Activated gamma-delta T cell treated with Interleukin-2 at 50 U/mL for 16 hours (primary cell): Measurements from ENCODE around the gene MTCL3.

ENCODE experiments used
- DNase-seq: peaks from one replicate; pipeline ENCODE4 v3.0.0-alpha.2; 2020

The MTCL3 gene

DNA sequence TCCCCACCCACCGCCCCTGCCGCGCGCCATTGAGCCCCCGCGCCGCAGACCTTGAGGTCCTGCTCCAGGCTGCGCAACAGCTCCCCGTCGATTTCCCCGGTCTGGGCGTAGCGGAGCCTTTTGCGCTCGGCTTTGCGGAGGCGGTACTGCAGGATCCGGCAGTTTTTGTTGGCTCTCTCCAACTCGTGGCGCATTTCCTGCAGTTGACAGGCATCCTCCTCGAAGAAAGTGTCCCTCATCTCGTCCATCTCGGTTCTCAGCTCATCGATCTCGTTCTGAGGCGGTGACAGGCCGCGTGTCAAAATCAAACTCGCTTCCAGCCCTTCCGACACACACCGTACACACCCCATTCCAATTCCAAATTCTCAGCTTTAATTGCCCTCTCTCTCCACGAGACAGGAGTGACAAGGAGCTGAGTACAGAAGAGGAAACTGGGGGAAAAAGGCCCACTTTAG lies 4.3 kb downstream of the MTCL3 start:
- DNase-seq = peak; percentile 10

DNA sequence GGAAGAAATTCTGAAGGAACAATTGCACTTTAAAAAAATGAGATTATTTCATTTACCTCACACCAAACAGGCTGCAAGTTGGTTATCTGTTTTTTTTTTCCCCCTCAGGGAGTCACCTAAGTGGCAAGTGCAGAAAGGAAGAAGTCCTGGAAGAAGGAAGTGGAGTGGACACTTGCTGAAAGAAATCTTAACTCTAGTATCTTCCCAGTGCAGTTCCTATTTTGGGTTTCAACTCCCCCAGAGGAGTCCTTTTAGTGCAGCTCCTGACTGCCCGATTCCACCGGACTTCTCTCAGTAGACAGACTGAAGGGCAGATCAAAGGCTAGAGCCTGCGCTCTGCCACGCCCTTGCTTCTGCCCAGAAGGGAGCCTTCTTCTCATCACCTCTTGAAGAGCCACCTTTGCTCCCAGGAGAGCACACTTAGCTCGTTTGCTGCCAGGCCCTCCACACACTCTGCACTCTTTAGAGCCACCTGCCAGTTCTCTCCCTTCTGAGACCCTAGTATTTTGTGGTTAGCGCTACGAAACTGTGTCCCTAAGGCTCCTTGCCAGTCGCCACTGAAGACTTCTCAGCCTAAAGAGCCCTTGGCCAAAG lies 4.9 kb downstream of the MTCL3 start:
- DNase-seq = no peak

DNA sequence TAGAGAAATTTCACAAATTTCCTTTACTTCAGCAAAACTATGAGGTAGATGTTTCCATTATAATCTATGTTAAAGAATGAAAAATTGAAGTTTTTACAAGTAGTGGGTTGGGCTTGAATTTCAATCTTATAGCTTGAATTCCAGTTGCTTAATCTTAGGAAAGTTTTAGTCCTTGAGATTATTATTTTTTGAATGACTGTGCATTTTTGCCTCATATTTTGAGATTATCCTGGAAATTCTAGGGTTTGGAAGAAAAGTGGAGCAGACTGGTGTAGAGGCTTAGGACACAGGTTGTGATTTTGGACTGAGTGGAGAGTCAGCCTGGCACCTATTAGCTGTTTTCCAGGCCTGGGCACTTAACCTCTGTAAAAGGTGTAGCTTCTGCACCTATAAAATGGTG lies 5.7 kb downstream of the MTCL3 start:
- no peak for DNase-seq

DNA sequence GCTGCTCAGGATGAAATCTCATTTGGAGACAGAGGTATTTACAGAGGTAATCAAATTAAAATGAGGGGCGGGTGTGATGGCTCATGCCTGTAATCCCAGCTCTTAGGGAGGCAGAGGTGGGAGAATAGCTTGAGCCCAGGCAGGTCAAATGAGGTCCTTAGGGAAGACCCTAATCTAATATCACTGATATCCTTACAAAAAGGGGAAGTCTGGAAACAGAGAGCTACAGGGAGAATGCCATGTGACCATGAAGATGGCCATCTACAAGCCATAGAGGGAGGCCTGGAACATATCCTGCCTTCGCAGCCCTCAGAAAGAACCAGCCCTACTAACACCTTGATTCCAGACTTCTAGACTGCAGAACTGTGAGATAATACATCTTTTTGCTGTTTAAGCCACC lies 8.3 kb downstream of the MTCL3 start:
- DNase-seq = no peak

DNA sequence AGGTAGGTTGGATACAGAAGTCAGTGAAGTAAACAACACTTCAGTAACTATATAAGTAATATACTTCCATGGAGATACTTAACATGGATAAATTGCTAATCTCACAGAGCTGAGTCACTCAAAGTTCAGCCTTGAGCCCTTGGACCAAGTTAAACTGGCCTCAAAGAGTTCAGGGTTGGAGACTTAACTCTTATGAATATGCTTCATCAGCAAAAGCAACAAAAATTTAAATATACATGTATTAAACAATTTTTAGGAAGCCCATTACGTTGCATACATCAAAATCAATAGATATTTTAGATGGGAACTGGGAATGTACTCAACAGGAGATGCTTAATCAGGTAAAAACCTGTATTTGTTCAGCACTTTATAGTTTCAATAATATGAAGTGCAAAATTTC lies 12.2 kb downstream of the MTCL3 start:
- no peak for DNase-seq

DNA sequence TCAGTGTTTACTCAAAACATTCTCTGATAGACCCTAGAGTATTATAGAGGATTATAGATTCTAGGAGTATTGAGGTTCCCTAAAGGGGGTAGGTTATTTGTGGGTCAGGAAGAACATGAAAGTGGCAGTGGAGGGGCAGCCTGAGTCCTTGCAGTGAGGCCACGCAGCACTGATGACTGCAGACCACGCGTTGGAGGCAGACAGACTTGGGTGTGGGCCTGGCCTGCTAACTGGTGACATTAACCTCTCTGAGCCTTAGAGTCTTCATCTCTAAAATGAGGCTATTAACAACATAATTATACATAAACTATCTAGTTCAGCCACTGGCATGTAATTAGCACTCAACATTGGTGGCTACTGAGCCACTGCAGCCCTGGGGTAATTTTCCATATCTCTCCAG lies 16.1 kb downstream of the MTCL3 start:
- no peak for DNase-seq

DNA sequence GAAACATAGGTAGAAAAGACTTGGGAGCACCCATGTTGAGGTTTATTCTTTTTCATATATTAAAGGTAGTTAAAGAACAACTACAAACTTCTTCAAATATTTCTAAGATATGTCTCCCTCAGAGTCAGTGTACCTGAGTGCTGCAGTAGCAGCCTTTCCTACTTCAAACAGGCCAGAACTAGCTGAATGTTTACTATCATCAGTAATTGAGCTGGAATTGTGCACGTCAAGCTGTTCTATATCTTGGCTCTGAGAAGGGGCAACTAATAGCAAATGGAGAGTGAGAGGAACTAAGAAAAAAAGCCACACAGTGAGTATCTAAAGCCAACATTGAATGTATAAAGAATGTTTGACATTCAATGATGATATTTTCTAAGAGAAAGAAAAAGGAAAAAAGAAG lies 21.7 kb downstream of the MTCL3 start:
- no peak for DNase-seq

DNA sequence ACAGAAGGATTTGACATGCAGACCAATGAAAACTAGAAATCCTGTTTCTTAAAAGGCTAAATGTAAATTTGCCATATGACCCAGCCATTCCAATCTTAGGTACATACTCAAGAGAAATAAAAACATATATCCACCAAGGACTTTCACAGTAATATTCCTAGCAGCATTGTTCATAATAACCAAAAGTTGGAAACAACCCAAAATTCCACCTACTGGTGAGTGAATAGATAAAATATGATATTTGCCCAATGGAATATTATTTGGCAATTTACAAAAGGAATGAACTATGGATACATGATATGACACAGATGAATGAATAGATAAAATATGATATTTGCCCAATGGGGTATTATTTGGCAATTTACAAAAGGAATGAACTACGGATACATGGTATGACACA lies 22.7 kb downstream of the MTCL3 start:
- no peak for DNase-seq

DNA sequence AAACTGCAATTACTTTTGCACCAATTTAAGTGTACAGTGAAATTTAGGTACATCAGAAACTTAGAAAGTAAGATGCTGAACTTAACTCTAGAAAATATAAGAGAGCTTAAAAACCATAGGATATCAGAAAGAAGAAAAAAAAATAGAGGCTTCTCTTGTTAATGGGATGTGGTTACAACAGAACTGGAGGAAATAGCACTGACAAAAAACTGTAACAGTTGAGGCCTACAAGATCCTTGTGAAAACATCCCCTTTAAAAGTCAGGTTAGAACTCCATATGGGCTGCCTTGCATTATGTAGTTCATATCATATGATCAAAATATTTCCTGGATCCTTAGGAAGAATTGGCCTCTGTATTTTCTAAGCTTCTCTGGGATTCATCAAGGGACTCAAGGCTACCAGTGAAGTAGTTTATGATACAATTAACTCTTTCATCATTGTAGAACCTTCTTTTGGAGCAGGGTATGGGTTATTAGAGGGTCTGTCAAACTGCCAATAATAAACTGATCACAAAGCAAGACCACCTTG lies 24.8 kb downstream of the MTCL3 start:
- DNase-seq = no peak

DNA sequence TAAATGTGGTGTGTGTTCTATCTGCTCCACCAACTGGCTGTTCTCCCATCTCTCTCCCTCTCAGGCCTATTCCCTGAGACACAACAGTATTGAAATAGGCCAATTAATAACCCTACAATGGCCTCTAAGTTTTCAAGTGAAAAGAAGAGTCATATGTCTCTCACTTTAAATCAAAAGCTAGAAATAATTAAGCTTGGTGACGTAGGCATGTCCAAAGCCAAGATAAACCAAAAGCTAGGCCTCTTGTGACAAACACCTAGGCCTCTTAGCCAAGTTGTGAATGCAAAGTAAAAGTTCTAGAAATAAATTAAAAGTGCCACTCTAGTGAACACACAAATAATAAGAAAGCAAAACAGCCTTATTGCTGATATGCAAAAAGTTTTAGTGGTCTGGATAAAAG lies 29.9 kb downstream of the MTCL3 start:
- DNase-seq = no peak

DNA sequence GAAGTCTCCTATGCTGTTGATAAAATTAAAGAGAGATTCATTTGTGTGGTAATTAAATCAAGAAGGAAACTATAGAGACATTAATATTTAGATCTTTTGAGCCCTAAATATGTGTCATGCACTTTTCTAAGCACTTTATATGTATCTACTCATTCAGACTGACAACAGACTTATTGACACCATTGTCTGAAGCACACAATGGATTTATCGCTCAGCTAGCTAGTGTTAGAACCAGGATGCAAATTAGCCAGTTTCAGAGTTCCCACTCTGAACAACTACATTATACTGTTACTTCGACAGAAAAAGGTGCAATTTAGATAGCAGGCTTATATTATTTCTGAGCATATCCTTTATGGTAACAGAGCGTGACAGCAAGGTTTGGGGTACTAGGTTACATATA lies 32.2 kb downstream of the MTCL3 start:
- no peak for DNase-seq

DNA sequence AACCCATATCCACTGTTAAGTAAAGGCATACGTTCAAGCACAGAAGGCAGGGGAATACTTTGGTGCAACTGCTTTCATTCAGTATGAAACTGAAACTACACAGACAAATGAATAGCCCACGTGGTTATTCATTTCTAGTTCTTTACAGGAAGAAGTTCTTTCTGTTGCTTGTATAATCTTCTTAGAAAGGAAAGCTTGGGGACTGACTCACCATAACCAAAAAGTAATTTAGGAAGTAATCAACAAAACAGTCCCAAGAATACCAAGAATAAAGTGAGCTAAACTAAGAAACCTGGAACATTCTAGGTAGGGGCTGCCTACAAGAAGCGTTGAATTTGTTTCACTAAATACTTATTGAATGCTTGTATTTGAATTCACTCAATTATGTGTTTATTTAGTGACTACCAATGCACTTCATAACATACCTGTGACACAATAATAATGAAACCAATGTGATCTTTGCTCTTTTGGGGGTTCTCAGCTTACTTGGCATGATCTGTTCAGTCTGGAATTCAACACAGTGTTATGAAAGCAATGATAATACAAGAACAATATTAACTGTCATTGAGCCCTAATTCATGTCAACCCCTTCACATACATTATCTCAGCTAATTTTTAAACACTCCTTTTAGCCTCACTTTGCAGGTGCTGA lies 34.8 kb downstream of the MTCL3 start:
- no peak for DNase-seq

DNA sequence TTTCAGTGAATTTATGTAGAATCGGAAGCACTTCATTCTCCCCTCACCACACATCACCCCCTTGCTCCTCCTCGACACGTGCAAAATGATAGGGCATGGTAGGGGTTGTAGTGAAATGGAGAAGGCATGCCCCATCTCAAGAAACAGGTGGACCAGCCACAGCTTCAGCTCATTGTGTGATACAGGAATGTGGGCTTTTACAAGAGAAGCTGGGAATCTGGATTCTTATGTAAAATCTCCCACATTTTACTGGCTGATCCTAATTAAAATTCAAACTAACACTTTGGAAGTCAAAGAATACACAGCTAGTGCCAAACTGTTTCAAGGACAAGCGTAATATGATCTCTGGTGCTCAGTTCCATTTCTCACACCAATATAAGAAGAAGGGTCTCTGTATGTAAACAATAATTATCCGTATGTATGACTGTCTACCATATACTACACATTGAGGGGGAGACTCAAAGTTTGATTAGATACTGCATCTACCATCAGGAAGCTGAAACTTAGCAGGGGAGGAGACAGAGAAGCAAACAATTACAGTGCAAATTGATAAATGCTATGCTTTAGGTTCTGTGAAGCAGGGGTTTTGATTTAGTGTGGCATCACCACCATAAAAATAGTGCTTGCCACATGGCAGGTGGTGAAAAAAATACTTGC lies 35.6 kb downstream of the MTCL3 start:
- no peak for DNase-seq

DNA sequence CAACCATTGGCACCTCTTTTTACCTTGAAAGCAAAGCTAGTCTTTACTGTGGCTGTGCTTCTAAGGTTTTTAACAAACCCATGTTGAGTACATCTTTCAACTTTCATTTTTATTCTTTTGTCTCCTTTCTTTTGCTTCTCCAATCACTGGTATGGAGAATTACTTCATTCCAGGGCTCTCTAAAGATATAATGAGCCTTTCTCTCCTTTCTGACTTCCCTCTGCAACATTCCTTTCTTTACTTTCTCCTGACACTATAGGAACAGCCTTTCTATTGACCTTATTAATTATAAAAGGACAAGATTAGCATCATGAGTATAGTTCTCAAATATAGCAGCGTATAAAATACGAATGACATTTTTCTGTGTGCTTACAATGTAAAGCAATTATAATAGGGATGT lies 36.8 kb downstream of the MTCL3 start:
- DNase-seq = no peak

DNA sequence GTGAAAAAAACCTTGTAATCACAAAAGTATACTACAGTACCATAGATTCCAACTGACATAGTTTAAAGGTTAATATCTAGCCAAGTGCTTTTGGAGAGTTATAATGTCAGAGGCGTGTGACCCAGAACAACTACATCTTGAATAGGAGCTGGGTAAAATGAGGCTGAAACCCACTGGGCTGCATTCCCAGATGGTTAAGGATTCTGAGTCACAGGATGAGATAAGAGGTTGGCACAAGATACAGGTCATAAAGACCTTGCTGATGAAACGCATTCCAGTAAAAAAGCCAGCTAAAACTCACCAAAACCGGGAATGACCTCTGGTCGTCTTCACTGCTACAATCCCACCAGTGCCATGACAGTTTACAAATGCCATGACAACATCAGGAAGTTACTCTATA lies 37.5 kb downstream of the MTCL3 start:
- no peak for DNase-seq

DNA sequence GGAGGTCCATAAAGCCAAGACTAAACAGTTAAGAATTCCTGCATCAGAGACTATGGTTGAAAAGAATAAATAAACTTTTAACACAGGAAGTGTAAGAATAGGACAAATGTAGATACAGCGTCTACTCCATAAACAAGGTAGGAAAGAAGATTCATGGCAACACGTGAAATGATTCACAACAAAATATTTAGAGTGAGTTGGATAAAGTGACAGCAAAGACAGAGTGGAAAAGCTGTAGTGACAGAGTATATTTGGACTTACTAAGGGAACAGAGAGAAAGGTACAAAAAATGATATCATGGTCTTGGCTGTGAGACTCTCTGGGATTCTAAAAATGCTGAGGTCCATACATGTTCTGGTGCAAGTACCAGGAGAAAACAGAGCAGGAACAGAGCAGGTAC lies 38.0 kb downstream of the MTCL3 start:
- DNase-seq = no peak

DNA sequence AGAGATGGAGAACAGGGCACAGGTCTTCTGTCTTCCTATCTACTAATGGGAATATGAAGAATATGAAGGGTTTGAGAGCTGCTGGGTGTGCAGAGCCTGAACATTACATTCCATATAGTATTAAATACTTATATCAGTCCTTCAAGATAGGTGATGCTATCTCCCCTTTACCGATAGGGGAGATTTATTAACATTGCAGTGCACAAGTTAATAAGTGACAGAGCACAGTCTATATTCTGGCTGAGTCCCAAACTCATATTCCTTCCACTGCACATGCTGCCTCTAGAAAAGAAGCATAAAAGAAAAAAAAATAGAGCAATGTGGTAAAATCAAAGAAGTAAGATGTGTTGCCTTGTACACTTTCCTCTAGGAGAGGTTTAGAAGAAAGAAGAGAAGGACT lies 41.5 kb downstream of the MTCL3 start:
- no peak for DNase-seq

DNA sequence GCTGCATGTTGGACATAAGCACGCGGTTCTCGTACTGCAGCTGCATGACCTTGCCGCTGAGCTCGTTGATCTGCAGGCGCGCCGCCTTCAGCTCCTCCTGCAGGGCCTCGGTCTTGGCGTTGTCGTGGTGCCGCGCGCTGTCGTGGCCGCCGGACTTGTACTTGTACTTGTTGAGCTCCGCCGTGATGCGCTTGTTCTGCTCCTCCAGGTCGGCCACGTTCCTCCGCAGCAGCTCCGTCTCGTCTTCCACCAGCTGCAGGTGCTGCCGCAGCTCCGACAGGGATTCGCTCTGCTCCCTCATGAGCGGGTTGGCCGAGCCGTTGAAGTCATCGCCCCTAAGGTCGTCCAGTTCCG lies 43.3 kb downstream of the MTCL3 start:
- DNase-seq = no peak

DNA sequence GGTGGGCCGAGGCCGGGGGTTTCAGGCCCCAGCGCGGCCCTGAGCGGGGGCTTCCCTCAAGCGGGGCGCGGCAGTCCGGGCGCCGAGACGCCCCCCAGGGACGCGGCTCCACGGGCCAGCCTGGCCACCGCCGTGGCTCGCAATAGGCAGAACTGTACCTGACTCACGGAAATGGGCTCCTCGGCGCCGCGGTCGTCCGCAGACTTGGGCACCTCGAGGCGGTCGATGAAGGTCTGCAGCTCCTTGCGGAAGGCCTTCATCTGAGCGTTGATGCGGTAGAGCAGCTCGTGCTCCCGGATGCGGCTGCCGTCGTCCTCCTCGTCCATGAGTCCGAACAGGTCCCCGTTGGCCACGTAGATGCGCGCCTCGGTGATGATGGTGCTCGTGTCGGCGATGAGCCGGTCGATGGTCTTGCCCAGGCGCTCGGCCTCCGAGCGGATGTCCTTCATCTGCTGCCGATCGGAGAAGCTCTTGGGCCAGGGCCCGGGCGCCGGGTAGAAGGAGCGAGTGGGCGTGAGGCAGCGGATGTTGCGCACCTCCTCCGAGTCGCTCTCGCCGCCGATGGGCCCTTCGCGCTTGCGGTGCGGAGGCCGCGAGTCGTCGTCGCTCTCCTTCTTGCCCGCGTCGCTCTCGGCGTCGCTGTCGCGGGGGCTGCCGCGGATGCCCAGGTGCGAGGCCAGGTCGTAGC lies 43.9 kb downstream of the MTCL3 start:
- no peak for DNase-seq

DNA sequence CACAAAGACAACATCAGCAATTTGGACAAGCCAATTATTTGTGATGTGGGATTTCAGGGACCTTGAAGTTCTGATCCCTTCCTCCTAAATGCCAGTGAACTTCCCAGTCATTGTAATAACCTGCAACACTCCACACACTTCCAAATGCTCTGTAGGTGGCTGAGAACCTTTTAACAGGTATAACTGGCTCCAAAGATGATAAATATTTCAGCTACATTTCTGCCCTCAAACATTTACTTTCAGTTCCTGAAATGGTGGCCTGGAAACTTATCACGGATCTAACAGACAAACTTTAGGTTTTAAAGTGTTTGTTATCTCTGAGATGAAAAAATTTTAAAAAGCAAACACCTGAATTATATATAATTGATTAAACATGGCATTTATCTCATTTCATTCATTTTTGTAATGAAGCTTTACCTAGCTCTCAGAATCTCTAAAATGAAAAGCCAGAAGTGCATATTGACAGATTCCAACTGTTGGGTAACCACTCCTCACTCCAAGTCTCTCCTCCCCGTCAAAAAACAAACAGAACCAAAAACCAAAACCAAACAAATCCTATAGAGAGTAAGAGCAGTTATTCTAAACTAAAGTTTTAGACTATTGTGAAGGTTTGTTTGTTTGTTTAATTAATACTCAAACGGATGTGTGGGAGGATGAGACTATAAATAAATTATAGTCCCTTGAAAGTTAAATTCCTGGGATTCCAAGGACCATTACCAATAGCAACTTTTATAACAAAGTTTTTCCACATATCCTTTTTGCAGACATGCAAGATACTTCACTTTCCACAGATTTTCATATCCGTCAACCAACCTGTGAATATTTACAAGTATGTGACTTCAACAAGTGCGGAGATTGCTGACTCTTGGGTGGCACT lies 47.5 kb downstream of the MTCL3 start:
- DNase-seq = no peak

DNA sequence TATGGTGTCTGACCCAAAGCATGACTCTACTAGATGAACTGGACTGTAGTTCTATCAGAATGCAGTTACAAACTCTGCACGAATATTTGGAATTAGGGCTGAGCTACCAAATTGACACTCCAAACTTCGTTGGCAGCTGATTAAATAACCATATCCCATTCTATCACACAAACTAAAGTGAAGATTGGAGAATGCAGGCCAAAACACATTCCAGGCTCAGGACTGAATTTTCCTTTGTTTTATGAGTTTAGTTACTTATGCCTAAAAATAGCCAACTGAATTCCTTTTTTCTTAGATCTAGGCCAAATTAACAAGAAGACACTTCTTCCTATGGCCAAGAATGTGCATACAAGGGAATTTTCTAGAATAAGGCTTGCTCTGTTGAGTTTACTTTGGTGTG lies 50.2 kb downstream of the MTCL3 start:
- DNase-seq = no peak

DNA sequence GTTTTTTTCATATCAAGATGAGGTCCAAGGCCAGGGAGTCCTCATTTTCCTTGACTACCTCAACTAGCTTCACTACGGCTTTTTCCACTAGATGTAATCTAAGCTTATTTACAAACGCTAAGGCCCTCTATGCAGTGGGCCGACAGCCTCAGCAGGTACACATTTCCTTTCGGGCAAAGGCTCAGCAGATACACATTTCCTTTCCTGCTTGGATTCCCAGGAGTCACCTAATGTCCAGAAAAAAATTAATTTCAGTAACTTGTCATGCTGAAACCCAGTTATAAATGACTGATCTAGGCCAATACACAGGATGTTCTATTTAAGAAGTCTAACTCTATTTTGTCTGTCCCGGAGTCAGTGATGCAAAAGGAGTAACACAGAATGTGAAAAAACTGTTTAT lies 52.7 kb downstream of the MTCL3 start:
- no peak for DNase-seq

DNA sequence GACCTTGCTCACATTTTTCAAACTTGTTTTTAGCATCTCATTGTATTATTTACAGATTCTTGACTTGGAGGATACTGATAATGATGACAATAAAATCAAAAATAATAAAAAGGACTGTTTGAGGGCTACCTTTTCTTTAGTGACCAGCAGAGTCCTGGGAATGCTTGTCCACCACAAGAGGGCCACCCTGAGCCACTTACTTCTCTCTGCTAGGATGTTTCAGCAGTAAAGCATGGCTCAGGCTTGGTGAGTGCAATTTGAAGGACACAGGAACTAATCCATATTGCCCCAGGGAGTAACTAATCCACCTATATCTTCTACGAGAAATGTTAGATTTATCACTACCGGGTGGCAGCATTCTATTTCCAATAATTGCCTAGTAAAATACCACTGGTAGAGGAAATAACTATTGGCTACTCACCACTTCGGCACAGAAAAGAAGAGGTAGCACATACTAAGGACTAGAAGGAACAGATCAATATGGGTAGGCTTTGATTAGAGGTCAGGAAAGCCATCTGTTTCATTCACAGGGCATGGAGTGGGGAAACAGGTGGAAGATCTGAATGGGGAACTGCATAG lies 54.2 kb downstream of the MTCL3 start:
- peak; percentile 30 for DNase-seq
